Measurements from ENCODE around the gene TMEM255B.

- TF ChIP-seq, protein P1, sequence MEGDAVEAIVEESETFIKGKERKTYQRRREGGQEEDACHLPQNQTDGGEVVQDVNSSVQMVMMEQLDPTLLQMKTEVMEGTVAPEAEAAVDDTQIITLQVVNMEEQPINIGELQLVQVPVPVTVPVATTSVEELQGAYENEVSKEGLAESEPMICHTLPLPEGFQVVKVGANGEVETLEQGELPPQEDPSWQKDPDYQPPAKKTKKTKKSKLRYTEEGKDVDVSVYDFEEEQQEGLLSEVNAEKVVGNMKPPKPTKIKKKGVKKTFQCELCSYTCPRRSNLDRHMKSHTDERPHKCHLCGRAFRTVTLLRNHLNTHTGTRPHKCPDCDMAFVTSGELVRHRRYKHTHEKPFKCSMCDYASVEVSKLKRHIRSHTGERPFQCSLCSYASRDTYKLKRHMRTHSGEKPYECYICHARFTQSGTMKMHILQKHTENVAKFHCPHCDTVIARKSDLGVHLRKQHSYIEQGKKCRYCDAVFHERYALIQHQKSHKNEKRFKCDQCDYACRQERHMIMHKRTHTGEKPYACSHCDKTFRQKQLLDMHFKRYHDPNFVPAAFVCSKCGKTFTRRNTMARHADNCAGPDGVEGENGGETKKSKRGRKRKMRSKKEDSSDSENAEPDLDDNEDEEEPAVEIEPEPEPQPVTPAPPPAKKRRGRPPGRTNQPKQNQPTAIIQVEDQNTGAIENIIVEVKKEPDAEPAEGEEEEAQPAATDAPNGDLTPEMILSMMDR (conservative IDR thresholded peaks at IDR 0.05; ENCODE audit: low read length) = no peak
- no peak for TF ChIP-seq EZH2phosphoT487 (IDR thresholded peaks at IDR 0.05; ENCODE audit: borderline replicate concordance)
These were observed 12.4 kb upstream of the TMEM255B start for GRCh38 chr13:113746671-113747070.
